GM06990 (cell line): Measurements from ENCODE around the gene HOXC9.

ENCODE experiments used
- DNase-seq: peaks from one replicate; pipeline ENCODE4 v3.0.0-alpha.2; 2011; ENCODE audit not compliant: insufficient read length; ENCODE audit errors: extremely low read depth
- H3K27me3 ChIP-seq: replicated peaks from 2 replicates; pipeline ENCODE4 v1.6.0; 2011; ENCODE audit warnings: low read length; ENCODE audit not compliant: control insufficient read depth, insufficient read depth
- H3K36me3 ChIP-seq: 2 replicates; pipeline ENCODE4 v1.5.1; 2011; ENCODE audit warnings: low read length; ENCODE audit not compliant: control insufficient read depth, insufficient read depth
- H3K4me3 ChIP-seq: replicated peaks from 2 replicates; pipeline ENCODE4 v1.5.1; 2011; ENCODE audit warnings: low read depth, mild to moderate bottlenecking, control low read depth, low read length
- TF ChIP-seq, protein P1 (sequence below): IDR thresholded peaks from 2 replicates; pipeline ENCODE4 v1.5.1; 2011; ENCODE audit warnings: low read length, control low read depth, mild to moderate bottlenecking, inconsistent platforms; ENCODE audit not compliant: insufficient read depth, poor library complexity, severe bottlenecking

The HOXC9 gene

DNA sequence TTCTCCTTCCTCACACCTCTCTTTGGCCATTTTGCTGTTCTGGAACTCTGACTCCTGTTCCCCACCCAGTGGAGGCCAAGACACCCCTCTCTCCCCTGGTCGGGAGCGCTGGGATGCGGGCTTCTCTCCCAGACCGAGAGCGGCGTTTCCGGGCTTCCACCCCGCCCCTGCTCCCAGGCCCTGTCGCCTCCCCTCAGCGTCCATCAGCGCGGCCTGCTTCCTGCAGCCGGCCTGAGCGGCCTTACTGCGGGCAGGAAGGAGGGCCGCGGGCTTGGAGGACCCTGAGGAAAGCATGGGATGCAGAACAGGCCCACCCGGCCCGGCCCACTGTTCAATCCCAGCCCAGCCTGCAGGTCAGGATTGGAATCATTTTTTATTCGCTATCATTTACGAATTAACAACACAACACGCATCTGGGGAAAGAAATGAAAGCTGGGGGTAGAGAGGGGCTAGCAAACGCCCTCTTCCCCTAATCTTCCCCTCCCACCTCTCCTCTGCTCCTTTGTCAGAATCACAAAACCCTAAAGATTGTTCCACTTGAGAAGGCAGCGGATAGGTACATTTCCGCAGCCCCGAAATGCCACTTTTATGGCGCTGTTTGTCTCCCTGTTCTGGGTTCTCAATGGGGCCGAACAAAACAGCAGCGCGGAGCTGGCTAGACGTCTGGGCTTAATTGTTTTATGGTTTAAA, 5.0 kb downstream of the HOXC9 start:
- Histone ChIP-seq H3K27me3 (peaks cover 1% of the 10 kb centered on the region; the same call in 1 of the 2 replicates), H3K4me3 (no peak overlapping the region), H3K36me3 (no peaks in the 10 kb centered on the region)
- DNase-seq, result no peak
- TF ChIP-seq, protein P1, sequence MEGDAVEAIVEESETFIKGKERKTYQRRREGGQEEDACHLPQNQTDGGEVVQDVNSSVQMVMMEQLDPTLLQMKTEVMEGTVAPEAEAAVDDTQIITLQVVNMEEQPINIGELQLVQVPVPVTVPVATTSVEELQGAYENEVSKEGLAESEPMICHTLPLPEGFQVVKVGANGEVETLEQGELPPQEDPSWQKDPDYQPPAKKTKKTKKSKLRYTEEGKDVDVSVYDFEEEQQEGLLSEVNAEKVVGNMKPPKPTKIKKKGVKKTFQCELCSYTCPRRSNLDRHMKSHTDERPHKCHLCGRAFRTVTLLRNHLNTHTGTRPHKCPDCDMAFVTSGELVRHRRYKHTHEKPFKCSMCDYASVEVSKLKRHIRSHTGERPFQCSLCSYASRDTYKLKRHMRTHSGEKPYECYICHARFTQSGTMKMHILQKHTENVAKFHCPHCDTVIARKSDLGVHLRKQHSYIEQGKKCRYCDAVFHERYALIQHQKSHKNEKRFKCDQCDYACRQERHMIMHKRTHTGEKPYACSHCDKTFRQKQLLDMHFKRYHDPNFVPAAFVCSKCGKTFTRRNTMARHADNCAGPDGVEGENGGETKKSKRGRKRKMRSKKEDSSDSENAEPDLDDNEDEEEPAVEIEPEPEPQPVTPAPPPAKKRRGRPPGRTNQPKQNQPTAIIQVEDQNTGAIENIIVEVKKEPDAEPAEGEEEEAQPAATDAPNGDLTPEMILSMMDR, result no peak

DNA sequence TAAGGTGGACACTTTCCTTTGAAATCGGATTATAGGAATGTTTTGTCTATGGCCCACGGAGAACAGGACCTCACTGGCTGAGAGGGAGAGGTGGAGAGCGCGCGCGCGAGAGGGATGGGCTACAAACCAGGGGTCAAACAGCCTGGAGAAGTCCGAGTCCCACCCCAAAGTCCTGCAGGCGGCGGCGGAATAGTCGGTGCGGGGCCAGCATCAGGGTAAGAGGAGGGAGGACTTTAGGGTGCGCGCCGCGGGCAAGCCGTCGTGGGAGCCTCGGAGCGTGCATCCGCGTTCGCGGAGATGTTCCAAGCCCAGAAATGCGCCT, 5.5 kb downstream of the HOXC9 start:
- Histone ChIP-seq H3K4me3 (no peak overlapping the region), H3K27me3 (peaks cover 1% of the 10 kb centered on the region; the same call in 1 of the 2 replicates), H3K36me3 (no peaks in the 10 kb centered on the region)
- DNase-seq, result no peak
- TF ChIP-seq, protein P1, result no peak

DNA sequence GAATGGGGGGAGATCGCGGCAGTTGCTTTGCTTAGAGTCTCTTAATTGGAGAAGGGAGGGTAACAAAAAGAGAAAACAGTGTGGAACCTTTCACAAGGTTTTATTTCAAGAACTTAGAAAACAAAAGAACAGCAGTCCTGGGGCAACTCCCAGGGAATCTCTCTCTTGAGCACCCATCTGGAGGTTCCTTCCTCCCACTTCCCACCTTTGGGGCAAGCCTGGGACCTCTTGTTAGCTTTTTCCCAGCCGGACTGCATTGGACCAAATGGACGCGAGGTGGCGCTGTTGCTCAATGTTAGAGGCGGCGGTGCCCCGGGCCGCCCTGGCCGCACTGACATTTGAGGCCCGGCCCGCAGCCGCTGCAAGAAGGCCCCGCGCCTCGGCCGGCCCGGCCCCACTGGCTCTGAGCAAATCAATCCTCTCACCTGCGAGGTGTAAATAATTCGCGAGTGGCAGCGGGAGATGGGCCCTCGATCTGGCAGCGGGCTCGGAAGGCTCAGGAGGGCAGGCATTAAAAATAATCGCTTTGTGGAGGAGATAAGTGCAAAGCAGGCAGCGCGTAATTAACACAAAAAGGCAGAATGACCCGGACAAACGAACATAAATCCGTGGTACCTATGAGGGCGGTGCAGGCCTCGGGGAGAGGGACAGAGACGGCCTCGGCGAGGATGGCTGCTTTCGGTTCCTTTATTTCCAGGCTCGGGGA, 6.0 kb downstream of the HOXC9 start:
- TF ChIP-seq, protein P1, result peak; percentile 76
- DNase-seq, result peak; percentile 80
- Histone ChIP-seq H3K36me3 (no peaks in the 10 kb centered on the region), H3K27me3 (peaks cover 1% of the 10 kb centered on the region; the same call in 1 of the 2 replicates), H3K4me3 (peak overlapping the region; percentile 45)

DNA sequence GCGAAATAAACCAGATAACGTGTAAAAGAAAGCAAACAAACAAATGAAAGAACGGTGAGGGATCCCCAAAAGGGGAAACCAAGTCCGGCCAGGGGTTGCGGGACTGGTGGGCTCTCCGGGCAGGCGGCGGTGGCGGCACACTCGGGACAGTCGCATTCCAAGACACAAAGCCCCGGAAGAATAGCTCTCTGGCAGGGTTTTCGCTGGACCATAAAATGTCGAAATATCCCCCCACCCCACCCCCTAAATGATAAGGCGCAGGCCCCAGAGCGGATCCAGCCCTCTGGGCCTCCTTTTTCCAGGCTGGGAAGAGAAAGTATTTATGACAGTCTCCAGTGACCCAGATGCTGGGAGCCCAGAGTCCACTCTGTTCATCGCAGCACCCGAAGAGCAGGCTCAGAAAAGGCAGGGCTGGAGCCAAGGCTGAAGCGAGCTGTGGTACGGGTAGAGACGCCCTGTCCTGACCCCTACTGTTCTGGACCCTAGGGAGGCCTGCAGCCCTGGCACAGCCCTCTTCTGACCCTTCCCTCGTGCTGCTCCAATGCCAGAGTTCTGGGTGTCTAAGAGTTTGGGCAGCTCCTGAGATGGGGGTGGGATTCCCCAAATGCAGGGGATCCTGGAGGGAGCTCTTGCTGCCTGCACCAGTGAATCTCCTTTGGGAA, 6.7 kb downstream of the HOXC9 start:
- Histone ChIP-seq H3K4me3 (peak overlapping the region; percentile 45), H3K27me3 (peaks cover 1% of the 10 kb centered on the region; the same call in 1 of the 2 replicates), H3K36me3 (no peaks in the 10 kb centered on the region)
- no peak for DNase-seq
- TF ChIP-seq, protein P1, result no peak

DNA sequence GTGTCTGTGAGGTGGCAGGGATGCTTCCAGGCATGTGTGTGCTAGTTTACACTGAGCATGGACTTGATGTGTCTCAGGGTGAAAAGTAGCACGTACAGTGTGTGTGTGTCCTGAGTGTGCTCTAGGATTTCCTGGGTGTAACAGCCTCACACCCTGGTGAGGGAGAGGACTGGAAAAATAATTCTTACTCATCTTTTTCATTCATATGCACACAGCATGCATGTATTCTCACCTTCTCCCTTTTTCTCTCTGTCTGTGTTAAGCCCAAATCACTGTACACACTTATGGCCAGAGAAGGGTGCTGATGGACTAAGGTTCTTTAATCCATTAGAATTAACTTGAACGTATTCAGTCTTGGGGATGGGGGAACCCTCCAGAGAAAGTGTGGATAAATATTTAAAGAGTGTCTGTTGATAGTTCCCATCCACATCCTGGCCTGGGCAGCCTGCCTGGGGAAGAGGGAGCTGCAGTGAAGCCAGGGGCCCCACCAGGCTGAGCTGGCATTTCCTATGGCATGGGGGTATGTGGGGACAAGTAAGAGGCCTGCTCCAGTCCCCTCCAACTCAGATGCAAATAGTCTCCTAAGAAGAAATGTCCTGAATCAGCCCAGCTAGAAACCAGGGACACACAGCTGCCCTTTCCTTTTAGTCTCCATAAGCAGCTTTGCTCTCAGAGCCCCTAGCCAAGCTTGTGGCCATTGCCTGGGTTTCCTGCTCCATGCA, 7.7 kb downstream of the HOXC9 start:
- TF ChIP-seq, protein P1, result no peak
- Histone ChIP-seq H3K27me3 (peaks cover 1% of the 10 kb centered on the region; the same call in 1 of the 2 replicates), H3K36me3 (no peaks in the 10 kb centered on the region), H3K4me3 (no peak overlapping the region)
- DNase-seq, result no peak
